ENCODE measurements around the gene WDFY3.
A peak's percentile ranks its signal among the peaks of the same experiment; 100 is the strongest.

The WDFY3 gene

GRCh38 chr4:84932462-84932861 lies 34.0 kb downstream of the WDFY3 start:
- FAIRE-seq (no peak), DNase-seq (ENCODE audit: insufficient read length, low spot score) (no peak)
- TF ChIP-seq CTCF (IDR thresholded peaks at IDR 0.05; ENCODE audit: insufficient read depth, missing control alignments) = no peak

- no peak for DNase-seq (ENCODE audit: insufficient read length, low spot score)
- no peak for TF ChIP-seq CTCF (IDR thresholded peaks at IDR 0.05; ENCODE audit: insufficient read depth, missing control alignments)
- FAIRE-seq = no peak
Measured at GRCh38 chr4:84931961-84932360, 34.5 kb downstream of the WDFY3 start.

GRCh38 chr4:84931274-84931673 lies 35.2 kb downstream of the WDFY3 start:
- TF ChIP-seq CTCF (IDR thresholded peaks at IDR 0.05; ENCODE audit: insufficient read depth, missing control alignments) = no peak
- DNase-seq (ENCODE audit: insufficient read length, low spot score) = no peak
- FAIRE-seq = peak; percentile 38

- DNase-seq (ENCODE audit: insufficient read length, low spot score) (no peak), FAIRE-seq (no peak)
- TF ChIP-seq CTCF (IDR thresholded peaks at IDR 0.05; ENCODE audit: insufficient read depth, missing control alignments) = no peak
Measured at GRCh38 chr4:84928089-84928488, 38.4 kb downstream of the WDFY3 start.

GRCh38 chr4:84927428-84927827 lies 39.1 kb downstream of the WDFY3 start:
- no peak for TF ChIP-seq CTCF (IDR thresholded peaks at IDR 0.05; ENCODE audit: insufficient read depth, missing control alignments)
- DNase-seq (ENCODE audit: insufficient read length, low spot score) (no peak), FAIRE-seq (no peak)

GRCh38 chr4:84925558-84925957 lies 40.9 kb downstream of the WDFY3 start:
- TF ChIP-seq CTCF (IDR thresholded peaks at IDR 0.05; ENCODE audit: insufficient read depth, missing control alignments) = no peak
- DNase-seq (ENCODE audit: insufficient read length, low spot score) (no peak), FAIRE-seq (no peak)

GRCh38 chr4:84924434-84924833 lies 42.1 kb downstream of the WDFY3 start:
- no peak for TF ChIP-seq CTCF (IDR thresholded peaks at IDR 0.05; ENCODE audit: insufficient read depth, missing control alignments)
- no peak for DNase-seq (ENCODE audit: insufficient read length, low spot score)
- peak; percentile 32 for FAIRE-seq

Data from D721Med (cell line).